K562 (cell line): ENCODE data around the gene LRRC30. TPM values are rescaled to one million over a fixed set of nuclear protein-coding genes. Genes with fewer than 3 reads are reported as not detected.
A peak's percentile ranks its signal among the peaks of the same experiment; 100 is the strongest.

Experiments used
- ATAC-seq: fragments of 200-7000 bp; cut with Tn5 transposase; 3 replicates; pipeline ENCODE4 v1.9.1; 2020; ENCODE audit warnings: moderate library complexity
- Bru-seq: library from RNA; stranded (reverse); fragments of 400-500 nt; gene quantifications from one replicate; lab custom pipeline; 2021; lab: Mats Ljungman, UMichigan
- BruChase-seq, 2 experiments: library from RNA; stranded (reverse); fragments of 400-500 nt; gene quantifications; one replicate each; lab custom pipeline; 2021; lab: Mats Ljungman, UMichigan
- BruUV-seq: library from RNA; stranded (reverse); fragments of 400-500 nt; replicated peaks from 2 replicates; lab custom pipeline; 2021; lab: Mats Ljungman, UMichigan
- CTCF ChIA-PET: fragments of 300-600 bp; formaldehyde crosslinking; extraction: SDS; loops from one replicate; lab custom pipeline; 2021; ENCODE audit warnings: low intra/inter-chr PET ratio; lab: Yijun Ruan, JAX
- POLR2A ChIA-PET: fragments of 300-600, 350-650 bp; sonication (Branson Sonifier 250); formaldehyde crosslinking; extraction: SDS; loops from one replicate; lab custom pipeline; 2021; ENCODE audit warnings: antibody characterized with exemption, inconsistent platforms; lab: Yijun Ruan, JAX
- DNase-seq, 4 experiments: peaks; one replicate each; pipeline versions ENCODE4 v3.0.0 to v3.0.0-alpha.2; 2011 to 2018; ENCODE audit warnings: low spot score in 3 of 4, mixed read lengths in 3 of 4; ENCODE audit errors: extremely low read depth in 1 of 4
- FAIRE-seq: peaks from 2 replicates; lab custom pipeline; 2011; peaks lifted over from hg19 to GRCh38; lab: Jason Lieb, UNC
- H2AFZ ChIP-seq: 2 replicates; pipeline ENCODE4 v1.6.0; 2011; ENCODE audit warnings: low read depth, low read length, control low read depth, inconsistent platforms
- H3K27ac ChIP-seq: fragments of 200-600 bp; 3 replicates; pipeline ENCODE4 v1.8.0; 2011; ENCODE audit warnings: low read depth, mild to moderate bottlenecking, control low read depth, inconsistent platforms, low read length, moderate library complexity, mixed read lengths; ENCODE audit errors: extremely low read depth
- H3K27me3 ChIP-seq, 2 experiments: fragments of 300-600 bp in 1 of 2; 2 replicates in 1 of 2; 3 replicates in 1 of 2; pipeline versions ENCODE4 v1.6.0 to v1.8.0; 2011; ENCODE audit warnings: inconsistent platforms in 2 of 2, low read length in 2 of 2, mild to moderate bottlenecking in 1 of 2, mixed read lengths in 1 of 2, moderate library complexity in 1 of 2; ENCODE audit not compliant: control insufficient read depth in 2 of 2, insufficient read depth in 2 of 2
- H3K36me3 ChIP-seq: fragments of 300-600 bp; 3 replicates; pipeline ENCODE4 v1.8.0; 2011; ENCODE audit warnings: mild to moderate bottlenecking, low read length, inconsistent platforms; ENCODE audit not compliant: control insufficient read depth, insufficient read depth
- H3K4me1 ChIP-seq, 2 experiments: fragments of 200-600 bp in 1 of 2; replicated peaks in 1 of 2; 2 replicates in 1 of 2; 3 replicates in 1 of 2; pipeline versions ENCODE4 v1.5.1 to v1.8.0; 2011; ENCODE audit warnings: inconsistent platforms in 2 of 2, low read length in 2 of 2, mild to moderate bottlenecking in 1 of 2, mixed read lengths in 1 of 2, moderate library complexity in 1 of 2; ENCODE audit not compliant: control insufficient read depth in 2 of 2, insufficient read depth in 2 of 2
- H3K4me2 ChIP-seq: 2 replicates; pipeline ENCODE4 v1.6.1; 2011; ENCODE audit warnings: low read length, control low read depth, inconsistent platforms, mixed read lengths; ENCODE audit not compliant: insufficient read depth
- H3K4me3 ChIP-seq: fragments of 200-600 bp; sonication (generic), shearing (Covaris generic); 2 replicates; pipeline ENCODE4 v1.5.1; 2016; ENCODE audit warnings: control low read depth, inconsistent platforms
- H3K79me2 ChIP-seq: fragments of 200-600 bp; 3 replicates; pipeline ENCODE4 v1.8.0; 2011; ENCODE audit warnings: low read length, inconsistent platforms; ENCODE audit not compliant: control insufficient read depth, insufficient read depth
- H3K9ac ChIP-seq, 2 experiments: 2 replicates each; pipeline versions ENCODE4 v1.6.0 to v1.6.1; 2011; ENCODE audit warnings: low read depth in 2 of 2, low read length in 2 of 2, control low read depth in 1 of 2, inconsistent platforms in 1 of 2, mild to moderate bottlenecking in 1 of 2, mixed read lengths in 1 of 2; ENCODE audit not compliant: insufficient read depth in 1 of 2
- H3K9me1 ChIP-seq: one replicate; pipeline ENCODE4 v1.6.0; 2011; ENCODE audit warnings: inconsistent platforms, mild to moderate bottlenecking, low read length, moderate library complexity; ENCODE audit not compliant: control insufficient read depth, insufficient read depth
- H3K9me3 ChIP-seq: replicated peaks from 2 replicates; pipeline ENCODE4 v1.5.1; 2011; ENCODE audit warnings: low read depth, low read length, inconsistent platforms; ENCODE audit not compliant: control insufficient read depth, insufficient read depth
- H4K20me1 ChIP-seq: replicated peaks from 2 replicates; pipeline ENCODE4 v1.6.1; 2011; ENCODE audit warnings: low read length, inconsistent platforms, mixed read lengths; ENCODE audit not compliant: control insufficient read depth, insufficient read depth
- ELF1 ChIP-seq: fragments of 200-800 bp; sonication (Bioruptor generic); IDR thresholded peaks from 2 replicates; pipeline ENCODE4 v1.6.1; 2016; ENCODE audit warnings: missing genetic modification characterization, missing compliant biosample characterization
- GATAD2A ChIP-seq: fragments of 450-650 bp; IDR thresholded peaks from 2 replicates; pipeline ENCODE4 v1.6.1; 2017
- HNRNPLL ChIP-seq: fragments of 200-400 bp; formaldehyde crosslinking; IDR thresholded peaks from 2 replicates; pipeline ENCODE4 v1.6.1; 2017; ENCODE audit warnings: low read length, low read depth, mild to moderate bottlenecking; ENCODE audit not compliant: poor library complexity, severe bottlenecking
- JUND ChIP-seq, 2 experiments: IDR thresholded peaks; 2 replicates in 1 of 2; 3 replicates in 1 of 2; pipeline ENCODE4 v1.6.1; 2011; ENCODE audit warnings: borderline replicate concordance in 2 of 2, low read depth in 2 of 2, low read length in 2 of 2, improper control_type of control experiment in 1 of 2, missing biosample characterization in 1 of 2, missing genetic modification characterization in 1 of 2, missing genetic modification reagents in 1 of 2
- OTX1 ChIP-seq: fragments of 450-650 bp; formaldehyde crosslinking; IDR thresholded peaks from 2 replicates; pipeline ENCODE4 v1.4.0; 2022; ENCODE audit warnings: mild to moderate bottlenecking
- RBFOX2 ChIP-seq: fragments of 200-400 bp; formaldehyde crosslinking; IDR thresholded peaks from 2 replicates; pipeline ENCODE4 v1.6.1; 2017; ENCODE audit warnings: low read depth, mild to moderate bottlenecking, low read length, moderate library complexity
- RBM17 ChIP-seq: fragments of 200-400 bp; formaldehyde crosslinking; IDR thresholded peaks from 2 replicates; pipeline ENCODE4 v1.6.1; 2017; ENCODE audit warnings: low read depth, mild to moderate bottlenecking, low read length, borderline replicate concordance
- TOE1 ChIP-seq, 2 experiments: fragments of 450-650 bp in 1 of 2; sonication (generic) in 1 of 2; formaldehyde crosslinking in 1 of 2; IDR thresholded peaks; 2 replicates each; pipeline versions ENCODE4 v1.7.1 to v1.8.0; 2016 to 2022; ENCODE audit warnings: borderline replicate concordance in 2 of 2, mild to moderate bottlenecking in 2 of 2, antibody characterized with exemption in 1 of 2, inconsistent platforms in 1 of 2, low read depth in 1 of 2, missing genetic modification reagents in 1 of 2, moderate library complexity in 1 of 2
- ZNF436 ChIP-seq: fragments of 250-450, 450-650 bp; sonication (Bioruptor Pico); formaldehyde crosslinking; IDR thresholded peaks from 2 replicates; pipeline ENCODE4 v1.7.0; 2020; ENCODE audit warnings: mild to moderate bottlenecking
- WGBS: fragments of 100-300 bp; shearing (Covaris generic); methylation state at CpG from one replicate; pipeline ENCODE4 v1.1.6; 2016; ENCODE audit warnings: low coverage, mixed read lengths; ENCODE audit not compliant: insufficient coverage; ENCODE audit errors: missing lambda C conversion rate; 5-methylcytosine and 5-hydroxymethylcytosine counted together
- in situ Hi-C: fragments of 300-500 bp; cut with MboI; formaldehyde crosslinking; loops from 4 replicates; pipeline ENCODE4 v1.15.0; 2018; ENCODE audit warnings: inconsistent platforms, mixed read lengths
- intact Hi-C: fragments of 100-400 bp; cut with micrococcal nuclease; formaldehyde crosslinking; loops from 2 replicates; pipeline ENCODE4 v1.14.2; 2022
- long read RNA-seq, 3 experiments: library from polyadenylated mRNA in 2 of 3; library from RNA in 1 of 3; unstranded in 2 of 3; stranded (forward) in 1 of 3; transcript quantifications; one replicate each; pipeline ENCODE4 v2.0.0, GENCODE V29; 2019 to 2022
- polyA minus RNA-seq, 3 experiments: library from RNA; depleted of rRNA, polyadenylated mRNA; stranded (reverse); fragments of >200 nt; gene quantifications; 2 replicates each; pipeline ENCODE4 v1.2.3, GENCODE V29; 2011
- polyA plus RNA-seq, 8 experiments: library from polyadenylated mRNA; depleted of rRNA in 4 of 8; stranded (reverse) in 5 of 8; unstranded in 3 of 8; fragments of >200 nt; fragmentation: Nextera tagmentation in 2 of 8; fragmentation: Illumina TruSeq in 1 of 8; extraction: Ambion mirVana in 2 of 8; extraction: Trizol in 1 of 8; gene quantifications; 2 replicates each; pipeline versions ENCODE4 v1.2.1 to v1.2.3, GENCODE V29; 2011 to 2014; ENCODE audit warnings: inconsistent platforms in 1 of 8, missing spikeins in 1 of 8
- total RNA-seq, 7 experiments: library from RNA; depleted of rRNA in 6 of 7; stranded (reverse); fragments of >200 nt in 6 of 7; fragmentation: Illumina TruSeq in 2 of 7; extraction: Trizol in 2 of 7; gene quantifications; 2 replicates each; pipeline versions ENCODE4 v1.2.1 to v1.2.3, GENCODE V29; 2011 to 2021; ENCODE audit warnings: low replicate concordance in 1 of 7
- TF ChIP-seq, protein P1 (sequence below): IDR thresholded peaks from 2 replicates; pipeline ENCODE4 v1.6.1; 2011; ENCODE audit not compliant: insufficient read length; ENCODE audit errors: extremely low read depth
- TF ChIP-seq, protein P2 (sequence below): conservative IDR thresholded peaks from 2 replicates; pipeline ENCODE4 v1.6.1; 2011; ENCODE audit warnings: low read depth, mild to moderate bottlenecking, low read length; ENCODE audit not compliant: control insufficient read depth

Gene LRRC30
- total RNA-seq (2011; cell fraction: chromatin; rRNA removed; ENCODE audit: low replicate concordance): not detected in 2 replicates
- not detected in 2 replicates for total RNA-seq (2011; cell fraction: nucleolus; rRNA removed)
- not detected in 2 replicates for total RNA-seq (2011; cell fraction: nucleoplasm; rRNA removed)
- not detected in 2 replicates for total RNA-seq (2014; rRNA removed)
- total RNA-seq (2014; rRNA removed; fragmentation: Illumina TruSeq; extraction: Trizol): not detected in 2 replicates
- total RNA-seq (2015; rRNA removed; fragmentation: Illumina TruSeq; extraction: Trizol): not detected in 2 replicates
- not detected in 2 replicates for total RNA-seq (2021)
- polyA plus RNA-seq (2011; rRNA removed): not detected in 2 replicates
- polyA plus RNA-seq (2011; cell fraction: cytosol; rRNA removed): not detected in 2 replicates
- polyA plus RNA-seq (2011; cell fraction: nucleus; rRNA removed): not detected in 2 replicates
- not detected in 2 replicates for polyA plus RNA-seq (2012)
- polyA plus RNA-seq (2014; fragmentation: Illumina TruSeq; extraction: Trizol): not detected in 2 replicates
- polyA plus RNA-seq (2014; fragmentation: Nextera tagmentation; extraction: Ambion mirVana): not detected
- polyA plus RNA-seq (2014; rRNA removed): not detected in 2 replicates
- not detected in 2 replicates for polyA minus RNA-seq (2011; rRNA and poly(A)+ RNA removed)
- not detected in 2 replicates for polyA minus RNA-seq (2011; cell fraction: cytosol; rRNA and poly(A)+ RNA removed)
- not detected in 2 replicates for polyA minus RNA-seq (2011; cell fraction: nucleus; rRNA and poly(A)+ RNA removed)
- Bru-seq, nascent RNA: not detected
- BruChase-seq, experiment 1, labeled RNA remaining after a 2-hour chase: not detected
- not detected for BruChase-seq, experiment 2, labeled RNA remaining after a 6-hour chase
- long read RNA-seq, experiment 1: 0 reads
- long read RNA-seq, experiment 2: 0 reads
- long read RNA-seq, experiment 3: 0 reads

DNA sequence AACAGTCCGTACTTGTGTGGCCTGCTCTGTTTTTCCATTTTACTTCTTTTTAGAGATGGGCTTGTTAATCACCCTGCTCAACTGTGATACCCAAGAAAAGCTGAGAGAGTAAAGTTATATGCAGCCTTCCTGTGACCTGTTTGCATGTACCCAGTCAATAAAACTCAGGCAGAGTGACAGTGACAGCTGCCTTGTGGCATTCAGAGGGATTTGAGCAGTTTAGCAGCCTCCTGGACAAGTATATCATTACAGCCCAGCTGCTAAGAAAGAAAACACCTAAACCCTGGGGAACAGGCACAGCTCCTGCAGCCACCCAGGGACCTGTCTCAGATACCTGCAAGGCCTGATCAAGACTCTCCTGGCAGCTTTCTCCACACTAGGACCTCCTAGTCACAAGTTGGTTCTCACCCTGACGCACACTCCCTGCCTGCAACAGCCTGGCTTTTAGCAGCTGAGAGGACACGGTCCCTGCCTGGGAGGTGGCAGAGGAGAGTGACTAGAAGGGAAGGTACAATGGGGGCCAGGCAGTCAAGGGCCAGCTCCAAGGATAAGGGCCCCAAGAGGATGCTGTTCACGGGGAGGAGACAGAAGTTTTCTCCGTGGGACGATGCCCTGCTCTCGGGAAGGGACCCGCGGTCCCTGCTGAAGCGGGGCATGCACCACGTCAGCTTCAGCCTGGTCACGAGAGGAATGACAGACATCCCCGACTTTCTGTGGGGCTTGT is at the start of gene LRRC30:
LRRC30 (plus strand) TSS at position 464 of the 724 bp plus-strand sequence; CDS start at position 514, 50 bp downstream.
- Histone ChIP-seq H3K27me3 (peaks cover 9 to 25% of the 10 kb centered on the region in 2 experiments; a peak in 4 of 5 replicates), H3K79me2 (no peaks in the 10 kb centered on the region), H3K4me2 (no peak within 1 kb of the TSS), H3K36me3 (no peaks in the 10 kb centered on the region), H3K4me1 (no peaks in the 10 kb centered on the region), H3K9me1 (no peaks in the 10 kb centered on the region), H3K9ac (no peak within 1 kb of the TSS; a peak in 1 of 4 replicates), H3K27ac (no peak within 1 kb of the TSS), H3K4me3 (no peak within 1 kb of the TSS), H4K20me1 (no peaks in the 10 kb centered on the region), H3K9me3 (no peaks in the 10 kb centered on the region), H2AFZ (no peak within 1 kb of the TSS)
- in situ Hi-C loops (no loop called here), intact Hi-C loops (no loop called here)
- TF ChIP-seq, protein P1, sequence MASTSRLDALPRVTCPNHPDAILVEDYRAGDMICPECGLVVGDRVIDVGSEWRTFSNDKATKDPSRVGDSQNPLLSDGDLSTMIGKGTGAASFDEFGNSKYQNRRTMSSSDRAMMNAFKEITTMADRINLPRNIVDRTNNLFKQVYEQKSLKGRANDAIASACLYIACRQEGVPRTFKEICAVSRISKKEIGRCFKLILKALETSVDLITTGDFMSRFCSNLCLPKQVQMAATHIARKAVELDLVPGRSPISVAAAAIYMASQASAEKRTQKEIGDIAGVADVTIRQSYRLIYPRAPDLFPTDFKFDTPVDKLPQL: no peak
- no peak for TF ChIP-seq ZNF436 (CRISPR knock-in tag)
- no peak for TF ChIP-seq ELF1 (tag)
- TF ChIP-seq, protein P2, sequence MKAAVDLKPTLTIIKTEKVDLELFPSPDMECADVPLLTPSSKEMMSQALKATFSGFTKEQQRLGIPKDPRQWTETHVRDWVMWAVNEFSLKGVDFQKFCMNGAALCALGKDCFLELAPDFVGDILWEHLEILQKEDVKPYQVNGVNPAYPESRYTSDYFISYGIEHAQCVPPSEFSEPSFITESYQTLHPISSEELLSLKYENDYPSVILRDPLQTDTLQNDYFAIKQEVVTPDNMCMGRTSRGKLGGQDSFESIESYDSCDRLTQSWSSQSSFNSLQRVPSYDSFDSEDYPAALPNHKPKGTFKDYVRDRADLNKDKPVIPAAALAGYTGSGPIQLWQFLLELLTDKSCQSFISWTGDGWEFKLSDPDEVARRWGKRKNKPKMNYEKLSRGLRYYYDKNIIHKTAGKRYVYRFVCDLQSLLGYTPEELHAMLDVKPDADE: no peak
- no peak for TF ChIP-seq RBM17
- TF ChIP-seq RBFOX2: no peak
- no peak for TF ChIP-seq GATAD2A
- no peak for TF ChIP-seq TOE1 (IDR thresholded peaks at IDR 0.05; ENCODE audit: borderline replicate concordance)
- TF ChIP-seq TOE1 (CRISPR knock-in tag; IDR thresholded peaks at IDR 0.05; ENCODE audit: borderline replicate concordance, low read depth): no peak
- TF ChIP-seq OTX1 (CRISPR knock-in tag): no peak
- no peak for TF ChIP-seq HNRNPLL
- TF ChIP-seq JUND (IDR thresholded peaks at IDR 0.05; ENCODE audit: borderline replicate concordance, low read depth, low read length): no peak
- no peak for TF ChIP-seq JUND (tag; IDR thresholded peaks at IDR 0.05; ENCODE audit: borderline replicate concordance, low read depth, low read length)
- no peak for ATAC-seq
- peak; percentile 19 for FAIRE-seq
- CTCF ChIA-PET: no interaction called here
- under 1% methylated on average over 12 of the region's 13 CpGs for WGBS
- BruUV-seq: no TSS peak
- no peak for DNase-seq
- POLR2A ChIA-PET: no interaction called here
